HG03097 (cell line): Measurements from ENCODE around the gene TBC1D28.
"Not testable (repeated sequence)": the region's sequence is repeated elsewhere in the genome, so short reads cannot be mapped to it uniquely, and the experiment has no call there.

Experiments used
- ATAC-seq: cut with Tn5 transposase; IDR thresholded peaks from one replicate; pipeline ENCODE4 v1.9.1; 2021; ENCODE audit not compliant: unreplicated experiment, low FRiP score

Gene TBC1D28

GRCh38 chr17:18644291-18644690, at the start of gene TBC1D28:
TBC1D28 (minus strand) TSS chr17:18644391; CDS start chr17:18641352, 3,039 bp downstream.
- ATAC-seq = not testable (repeated sequence)

GRCh38 chr17:18682668-18683067, 38.5 kb upstream of the TBC1D28 start:
- peak; percentile 11 for ATAC-seq

- ATAC-seq = peak; percentile 95
Measured at GRCh38 chr17:18681767-18682571, 37.8 kb upstream of the TBC1D28 start, which contains the start of gene FOXO3B. FOXO3B (minus strand) TSS chr17:18682314; CDS start chr17:18681651, 663 bp downstream.

GRCh38 chr17:18677381-18677780, 33.2 kb upstream of the TBC1D28 start:
- ATAC-seq = not testable (repeated sequence)

- ATAC-seq = not testable (repeated sequence)
Measured at GRCh38 chr17:18676928-18677327, 32.7 kb upstream of the TBC1D28 start.

- ATAC-seq = not testable (repeated sequence)
Measured at GRCh38 chr17:18672395-18673227, 28.4 kb upstream of the TBC1D28 start.

- ATAC-seq = not testable (repeated sequence)
Measured at GRCh38 chr17:18668625-18669024, 24.4 kb upstream of the TBC1D28 start.

- not testable (repeated sequence) for ATAC-seq
Measured at GRCh38 chr17:18667535-18667934, 23.3 kb upstream of the TBC1D28 start.

GRCh38 chr17:18666326-18666725, 22.1 kb upstream of the TBC1D28 start:
- not testable (repeated sequence) for ATAC-seq

GRCh38 chr17:18661924-18662624, 17.9 kb upstream of the TBC1D28 start:
- not testable (repeated sequence) for ATAC-seq

- ATAC-seq = not testable (repeated sequence)
Measured at GRCh38 chr17:18650094-18650493, 5.9 kb upstream of the TBC1D28 start.

GRCh38 chr17:18643124-18643523, 1.1 kb downstream of the TBC1D28 start:
- not testable (repeated sequence) for ATAC-seq

GRCh38 chr17:18638357-18638756, 5.8 kb downstream of the TBC1D28 start:
- ATAC-seq = not testable (repeated sequence)

- not testable (repeated sequence) for ATAC-seq
Measured at GRCh38 chr17:18636237-18636636, 8.0 kb downstream of the TBC1D28 start.

GRCh38 chr17:18635773-18636172, 8.4 kb downstream of the TBC1D28 start:
- ATAC-seq = not testable (repeated sequence)

GRCh38 chr17:18634550-18635263, 9.5 kb downstream of the TBC1D28 start:
- ATAC-seq = not testable (repeated sequence)

GRCh38 chr17:18626152-18626870, 17.9 kb downstream of the TBC1D28 start:
- no peak for ATAC-seq

- peak; percentile 58 for ATAC-seq
Measured at GRCh38 chr17:18625509-18626104, 18.6 kb downstream of the TBC1D28 start.
